WERI-Rb-1 (cell line): ENCODE measurements around the gene FHAD1.

Experiments used
- DNase-seq: peaks from one replicate; pipeline ENCODE4 v3.0.0-alpha.2; 2020
- H3K27ac ChIP-seq: fragments of 250-450 bp; sonication (Bioruptor Pico); 2 replicates; pipeline ENCODE4 v1.5.1; 2020; ENCODE audit warnings: mild to moderate bottlenecking, moderate library complexity
- H3K27me3 ChIP-seq: fragments of 250-450 bp; sonication (Bioruptor Pico); 2 replicates; pipeline ENCODE4 v1.5.1; 2021; ENCODE audit warnings: mild to moderate bottlenecking, low read depth, moderate library complexity; ENCODE audit not compliant: insufficient read depth, severe bottlenecking
- H3K36me3 ChIP-seq: fragments of 250-450 bp; sonication (Bioruptor Pico); 2 replicates; pipeline ENCODE4 v1.5.1; 2020; ENCODE audit warnings: mild to moderate bottlenecking, moderate library complexity
- H3K4me3 ChIP-seq: 2 replicates; pipeline ENCODE4 v1.5.1; 2011; ENCODE audit warnings: low read depth, mild to moderate bottlenecking, control low read depth, low read length
- H3K9me3 ChIP-seq: fragments of 250-450 bp; sonication (Bioruptor Pico); 2 replicates; pipeline ENCODE4 v1.5.1; 2021; ENCODE audit warnings: mild to moderate bottlenecking, moderate library complexity; ENCODE audit not compliant: severe bottlenecking
- CTCF ChIP-seq: IDR thresholded peaks from 2 replicates; pipeline ENCODE4 v1.5.1; 2011; ENCODE audit warnings: low read depth, mild to moderate bottlenecking, control low read depth, inconsistent platforms, low read length

FHAD1 gene

GRCh38 chr1:15343099-15343498, 96.1 kb downstream of the FHAD1 start:
- no peak overlapping the region for H3K4me3 ChIP-seq
- no peaks in the 10 kb centered on the region for H3K36me3 ChIP-seq
- no peaks in the 10 kb centered on the region for H3K9me3 ChIP-seq
- TF ChIP-seq CTCF = no peak
- H3K27me3 ChIP-seq = no peaks in the 10 kb centered on the region
- no peak for DNase-seq
- no peak overlapping the region for H3K27ac ChIP-seq

- no peak overlapping the region for H3K27ac ChIP-seq
Observed at GRCh38 chr1:15343729-15344128, 96.7 kb downstream of the FHAD1 start.

GRCh38 chr1:15344380-15344779, 97.4 kb downstream of the FHAD1 start:
- no peak overlapping the region for H3K4me3 ChIP-seq
- TF ChIP-seq CTCF = no peak
- DNase-seq = no peak
- H3K27ac ChIP-seq = no peak overlapping the region
- no peaks in the 10 kb centered on the region for H3K9me3 ChIP-seq
- no peaks in the 10 kb centered on the region for H3K27me3 ChIP-seq
- H3K36me3 ChIP-seq = no peaks in the 10 kb centered on the region

More at GRCh38 chr1:15343729-15344128, 96.7 kb downstream of the FHAD1 start:
- no peaks in the 10 kb centered on the region for H3K36me3 ChIP-seq
- no peak for DNase-seq
- H3K4me3 ChIP-seq = no peak overlapping the region
- no peaks in the 10 kb centered on the region for H3K9me3 ChIP-seq
- no peak for TF ChIP-seq CTCF
- no peaks in the 10 kb centered on the region for H3K27me3 ChIP-seq

GRCh38 chr1:15344800-15345704, 98.0 kb downstream of the FHAD1 start:
- no peaks in the 10 kb centered on the region for H3K36me3 ChIP-seq
- H3K4me3 ChIP-seq = no peak overlapping the region
- no peaks in the 10 kb centered on the region for H3K9me3 ChIP-seq
- no peak overlapping the region for H3K27ac ChIP-seq
- no peak for TF ChIP-seq CTCF
- no peak for DNase-seq
- no peaks in the 10 kb centered on the region for H3K27me3 ChIP-seq

- no peaks in the 10 kb centered on the region for H3K27me3 ChIP-seq
- H3K4me3 ChIP-seq = no peak overlapping the region
- no peaks in the 10 kb centered on the region for H3K9me3 ChIP-seq
- DNase-seq = no peak
- TF ChIP-seq CTCF = no peak
- H3K36me3 ChIP-seq = no peaks in the 10 kb centered on the region
- H3K27ac ChIP-seq = no peak overlapping the region
Observed at GRCh38 chr1:15345705-15346345, 98.8 kb downstream of the FHAD1 start.
